Esophagus squamous epithelium (tissue), 4 donors: ENCODE data around the gene PUS10.

ENCODE experiments used
- POLR2A ChIP-seq, 4 donors: fragments of 450-650 bp; IDR thresholded peaks; one replicate each; pipeline ENCODE4 v1.6.1; 2017; ENCODE audit warnings: antibody characterized with exemption in 4 of 4, mild to moderate bottlenecking in 4 of 4, moderate library complexity in 3 of 4
- TF ChIP-seq, protein P1 (sequence below), 6 experiments: fragments of 450-650 bp in 4 of 6; fragments of 200-600 bp in 2 of 6; sonication (generic) in 2 of 6; IDR thresholded peaks; one replicate each; pipeline ENCODE4 v1.5.1; 2016 to 2019; ENCODE audit warnings: antibody characterized with exemption in 6 of 6, mild to moderate bottlenecking in 4 of 6, moderate library complexity in 4 of 6

DNA sequence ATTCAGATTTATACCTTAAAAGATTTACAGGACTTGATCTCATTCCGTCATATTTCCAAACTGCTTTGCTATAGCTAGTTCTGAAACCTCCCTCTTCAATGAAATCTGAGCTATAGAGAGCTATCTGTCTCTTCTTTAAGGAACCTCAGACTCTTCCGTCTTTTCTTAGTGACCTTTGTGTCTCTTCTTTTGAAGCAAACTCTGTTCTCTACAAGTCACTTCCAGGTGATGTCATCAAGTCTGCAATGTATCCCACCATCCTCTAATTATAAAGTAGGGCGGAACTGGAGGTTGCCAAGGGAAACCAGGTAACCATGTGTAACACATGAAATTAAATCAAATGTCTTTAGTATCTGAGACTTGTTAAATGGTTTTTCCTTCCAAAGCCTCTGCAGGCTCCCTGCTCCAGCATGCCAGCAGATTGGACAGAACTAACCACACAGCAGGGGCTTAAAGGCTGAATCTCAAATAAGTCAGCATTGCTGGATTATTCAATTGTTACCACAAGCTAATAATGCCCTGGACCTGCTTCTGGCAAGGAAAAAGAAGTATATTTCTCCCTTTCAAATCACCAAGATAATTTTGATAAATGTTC is 41.7 kb downstream of the PUS10 start:
- TF ChIP-seq, protein P1, sequence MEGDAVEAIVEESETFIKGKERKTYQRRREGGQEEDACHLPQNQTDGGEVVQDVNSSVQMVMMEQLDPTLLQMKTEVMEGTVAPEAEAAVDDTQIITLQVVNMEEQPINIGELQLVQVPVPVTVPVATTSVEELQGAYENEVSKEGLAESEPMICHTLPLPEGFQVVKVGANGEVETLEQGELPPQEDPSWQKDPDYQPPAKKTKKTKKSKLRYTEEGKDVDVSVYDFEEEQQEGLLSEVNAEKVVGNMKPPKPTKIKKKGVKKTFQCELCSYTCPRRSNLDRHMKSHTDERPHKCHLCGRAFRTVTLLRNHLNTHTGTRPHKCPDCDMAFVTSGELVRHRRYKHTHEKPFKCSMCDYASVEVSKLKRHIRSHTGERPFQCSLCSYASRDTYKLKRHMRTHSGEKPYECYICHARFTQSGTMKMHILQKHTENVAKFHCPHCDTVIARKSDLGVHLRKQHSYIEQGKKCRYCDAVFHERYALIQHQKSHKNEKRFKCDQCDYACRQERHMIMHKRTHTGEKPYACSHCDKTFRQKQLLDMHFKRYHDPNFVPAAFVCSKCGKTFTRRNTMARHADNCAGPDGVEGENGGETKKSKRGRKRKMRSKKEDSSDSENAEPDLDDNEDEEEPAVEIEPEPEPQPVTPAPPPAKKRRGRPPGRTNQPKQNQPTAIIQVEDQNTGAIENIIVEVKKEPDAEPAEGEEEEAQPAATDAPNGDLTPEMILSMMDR (IDR thresholded peaks at IDR 0.05): no peak
- no peak for TF ChIP-seq POLR2A (IDR thresholded peaks at IDR 0.05)
